Measurements from ENCODE around the gene DLL4.

The DLL4 gene

GRCh38 chr15:40893733-40894680 lies 35.1 kb upstream of the DLL4 start, which contains the start of gene VPS18:
TSS of gene VPS18 (plus strand) at chr15:40894450. CDS start at chr15:40894769, 319 bp downstream.
- H3K4me3 ChIP-seq (ENCODE audit: insufficient read depth, low read depth, low read length) = peak within 1 kb of the TSS; percentile 98
- no peaks in the 10 kb centered on the region for H3K4me1 ChIP-seq (ENCODE audit: control insufficient read depth, insufficient read depth, low read length)
- 7% methylated on average over 55 of the region's 55 CpGs for WGBS, 2 experiments
- peaks cover 19% of the 10 kb centered on the region for H3K36me3 ChIP-seq (ENCODE audit: control insufficient read depth, insufficient read depth, low read length)
- no peaks in the 10 kb centered on the region for H3K9me3 ChIP-seq (ENCODE audit: control insufficient read depth, low read length)
- peak within 1 kb of the TSS; percentile 74 for H3K27ac ChIP-seq (ENCODE audit: insufficient read depth, low read depth, low read length, poor library complexity, severe bottlenecking)
- H3K27me3 ChIP-seq (ENCODE audit: control insufficient read depth, insufficient read depth, low read length, poor library complexity, severe bottlenecking) = peaks cover 17% of the 10 kb centered on the region

- Histone ChIP-seq H3K36me3 (ENCODE audit: control insufficient read depth, insufficient read depth, low read length) (peaks cover 20% of the 10 kb centered on the region), H3K4me3 (ENCODE audit: insufficient read depth, low read depth, low read length) (peak overlapping the region; percentile 98), H3K9me3 (ENCODE audit: control insufficient read depth, low read length) (no peaks in the 10 kb centered on the region), H3K27me3 (ENCODE audit: control insufficient read depth, insufficient read depth, low read length, poor library complexity, severe bottlenecking) (peaks cover 17% of the 10 kb centered on the region), H3K27ac (ENCODE audit: insufficient read depth, low read depth, low read length, poor library complexity, severe bottlenecking) (peak overlapping the region; percentile 74), H3K4me1 (ENCODE audit: control insufficient read depth, insufficient read depth, low read length) (no peaks in the 10 kb centered on the region)
- 4% methylated on average over 33 of the region's 33 CpGs for WGBS, 2 experiments
These were observed 34.3 kb upstream of the DLL4 start for GRCh38 chr15:40894681-40895448.

DNA sequence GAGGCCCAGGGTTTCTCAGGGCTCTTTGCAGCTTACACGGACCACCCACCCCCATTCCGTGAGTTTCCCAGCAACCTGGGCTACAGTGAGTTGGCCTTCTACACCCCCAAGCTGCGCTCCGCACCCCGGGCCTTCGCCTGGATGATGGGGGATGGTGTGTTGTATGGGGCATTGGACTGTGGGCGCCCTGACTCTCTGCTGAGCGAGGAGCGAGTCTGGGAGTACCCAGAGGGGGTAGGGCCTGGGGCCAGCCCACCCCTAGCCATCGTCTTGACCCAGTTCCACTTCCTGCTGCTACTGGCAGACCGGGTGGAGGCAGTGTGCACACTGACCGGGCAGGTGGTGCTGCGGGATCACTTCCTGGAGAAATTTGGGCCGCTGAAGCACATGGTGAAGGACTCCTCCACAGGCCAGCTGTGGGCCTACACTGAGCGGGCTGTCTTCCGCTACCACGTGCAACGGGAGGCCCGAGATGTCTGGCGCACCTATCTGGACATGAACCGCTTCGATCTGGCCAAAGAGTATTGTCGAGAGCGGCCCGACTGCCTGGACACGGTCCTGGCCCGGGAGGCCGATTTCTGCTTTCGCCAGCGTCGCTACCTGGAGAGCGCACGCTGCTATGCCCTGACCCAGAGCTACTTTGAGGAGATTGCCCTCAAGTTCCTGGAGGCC lies 29.5 kb upstream of the DLL4 start:
- Histone ChIP-seq H3K4me3 (ENCODE audit: insufficient read depth, low read depth, low read length) (no peak overlapping the region), H3K36me3 (ENCODE audit: control insufficient read depth, insufficient read depth, low read length) (peaks cover 36% of the 10 kb centered on the region), H3K4me1 (ENCODE audit: control insufficient read depth, insufficient read depth, low read length) (no peaks in the 10 kb centered on the region), H3K27me3 (ENCODE audit: control insufficient read depth, insufficient read depth, low read length, poor library complexity, severe bottlenecking) (no peaks in the 10 kb centered on the region), H3K9me3 (ENCODE audit: control insufficient read depth, low read length) (no peaks in the 10 kb centered on the region), H3K27ac (ENCODE audit: insufficient read depth, low read depth, low read length, poor library complexity, severe bottlenecking) (no peak overlapping the region)
- WGBS, 2 experiments = 96% methylated on average over 33 of the region's 33 CpGs

GRCh38 chr15:40900256-40901052 lies 28.7 kb upstream of the DLL4 start:
- Histone ChIP-seq H3K36me3 (ENCODE audit: control insufficient read depth, insufficient read depth, low read length) (peaks cover 36% of the 10 kb centered on the region), H3K27me3 (ENCODE audit: control insufficient read depth, insufficient read depth, low read length, poor library complexity, severe bottlenecking) (no peaks in the 10 kb centered on the region), H3K9me3 (ENCODE audit: control insufficient read depth, low read length) (no peaks in the 10 kb centered on the region), H3K27ac (ENCODE audit: insufficient read depth, low read depth, low read length, poor library complexity, severe bottlenecking) (no peak overlapping the region), H3K4me1 (ENCODE audit: control insufficient read depth, insufficient read depth, low read length) (no peaks in the 10 kb centered on the region), H3K4me3 (ENCODE audit: insufficient read depth, low read depth, low read length) (no peak overlapping the region)
- WGBS, 2 experiments = 96% methylated on average over 36 of the region's 36 CpGs

- peaks cover 36% of the 10 kb centered on the region for H3K36me3 ChIP-seq (ENCODE audit: control insufficient read depth, insufficient read depth, low read length)
- no peaks in the 10 kb centered on the region for H3K27me3 ChIP-seq (ENCODE audit: control insufficient read depth, insufficient read depth, low read length, poor library complexity, severe bottlenecking)
- WGBS, 2 experiments = 73 to 74% methylated on average over 5 of the region's 5 CpGs
- no peak overlapping the region for H3K27ac ChIP-seq (ENCODE audit: insufficient read depth, low read depth, low read length, poor library complexity, severe bottlenecking)
- no peak overlapping the region for H3K4me3 ChIP-seq (ENCODE audit: insufficient read depth, low read depth, low read length)
- H3K4me1 ChIP-seq (ENCODE audit: control insufficient read depth, insufficient read depth, low read length) = no peaks in the 10 kb centered on the region
- no peaks in the 10 kb centered on the region for H3K9me3 ChIP-seq (ENCODE audit: control insufficient read depth, low read length)
These were observed 28.1 kb upstream of the DLL4 start for GRCh38 chr15:40901053-40901443.

- Histone ChIP-seq H3K27ac (ENCODE audit: insufficient read depth, low read depth, low read length, poor library complexity, severe bottlenecking) (no peak overlapping the region), H3K36me3 (ENCODE audit: control insufficient read depth, insufficient read depth, low read length) (peaks cover 28% of the 10 kb centered on the region), H3K9me3 (ENCODE audit: control insufficient read depth, low read length) (no peaks in the 10 kb centered on the region), H3K4me3 (ENCODE audit: insufficient read depth, low read depth, low read length) (no peak overlapping the region), H3K27me3 (ENCODE audit: control insufficient read depth, insufficient read depth, low read length, poor library complexity, severe bottlenecking) (no peaks in the 10 kb centered on the region), H3K4me1 (ENCODE audit: control insufficient read depth, insufficient read depth, low read length) (peaks cover 11% of the 10 kb centered on the region)
- 94 to 95% methylated on average over 33 of the region's 33 CpGs for WGBS, 2 experiments
These were observed 26.3 kb upstream of the DLL4 start for GRCh38 chr15:40902605-40903561.

DNA sequence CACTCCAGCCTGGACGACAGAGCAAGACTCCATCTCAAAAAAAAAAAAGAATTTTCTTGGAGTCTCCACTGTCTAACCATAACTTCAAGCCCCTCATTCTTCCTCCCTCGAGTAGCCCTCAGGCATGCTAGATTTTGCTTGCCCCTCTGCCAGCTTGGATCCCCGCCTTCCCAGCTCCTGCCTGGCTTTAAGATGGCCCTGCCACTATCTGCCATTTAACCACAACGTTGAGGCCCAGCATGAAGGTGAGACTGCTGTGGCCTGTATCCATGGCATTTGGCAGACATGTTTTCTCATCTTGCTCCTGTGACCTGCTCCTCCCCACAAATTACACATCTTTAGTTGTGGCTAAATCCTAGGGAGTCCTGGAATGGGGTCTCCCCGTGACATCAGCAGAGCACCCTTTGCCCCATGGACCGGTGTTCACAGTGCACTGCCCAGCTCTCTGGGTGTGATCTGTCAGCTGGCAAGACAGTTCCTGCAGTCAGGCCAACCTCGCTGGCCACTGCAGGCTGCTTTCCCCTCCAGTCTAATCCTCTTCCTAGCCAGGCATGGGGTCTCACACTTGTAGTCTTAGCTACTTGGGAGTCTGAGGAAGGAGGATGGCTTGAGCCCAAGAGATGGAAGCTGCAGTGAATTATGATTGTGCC lies 24.5 kb upstream of the DLL4 start:
- Histone ChIP-seq H3K4me3 (ENCODE audit: insufficient read depth, low read depth, low read length) (no peak overlapping the region), H3K36me3 (ENCODE audit: control insufficient read depth, insufficient read depth, low read length) (peaks cover 16% of the 10 kb centered on the region), H3K27ac (ENCODE audit: insufficient read depth, low read depth, low read length, poor library complexity, severe bottlenecking) (no peak overlapping the region), H3K9me3 (ENCODE audit: control insufficient read depth, low read length) (no peaks in the 10 kb centered on the region), H3K27me3 (ENCODE audit: control insufficient read depth, insufficient read depth, low read length, poor library complexity, severe bottlenecking) (no peaks in the 10 kb centered on the region), H3K4me1 (ENCODE audit: control insufficient read depth, insufficient read depth, low read length) (peaks cover 11% of the 10 kb centered on the region)
- 92 to 94% methylated on average over 7 of the region's 7 CpGs for WGBS, 2 experiments

GRCh38 chr15:40906091-40906990 lies 22.8 kb upstream of the DLL4 start:
- Histone ChIP-seq H3K9me3 (ENCODE audit: control insufficient read depth, low read length) (no peaks in the 10 kb centered on the region), H3K4me3 (ENCODE audit: insufficient read depth, low read depth, low read length) (peak overlapping the region; percentile 22), H3K27me3 (ENCODE audit: control insufficient read depth, insufficient read depth, low read length, poor library complexity, severe bottlenecking) (no peaks in the 10 kb centered on the region), H3K4me1 (ENCODE audit: control insufficient read depth, insufficient read depth, low read length) (peaks cover 14% of the 10 kb centered on the region), H3K27ac (ENCODE audit: insufficient read depth, low read depth, low read length, poor library complexity, severe bottlenecking) (no peak overlapping the region), H3K36me3 (ENCODE audit: control insufficient read depth, insufficient read depth, low read length) (peaks cover 4% of the 10 kb centered on the region)
- WGBS, 2 experiments = 13 to 14% methylated on average over 36 of the region's 36 CpGs

Data from ectodermal cell (in vitro differentiated cells).